HG03558 (cell line): ENCODE results near the gene C3orf20.
"Not testable (repeated sequence)": the region's sequence is repeated elsewhere in the genome, so short reads cannot be mapped to it uniquely, and the experiment has no call there.

Experiments used
- ATAC-seq: cut with Tn5 transposase; IDR thresholded peaks from one replicate; pipeline ENCODE4 v1.9.1; 2021; ENCODE audit warnings: moderate number of reproducible peaks; ENCODE audit not compliant: unreplicated experiment; ENCODE audit errors: extremely low read depth

C3orf20 gene

DNA sequence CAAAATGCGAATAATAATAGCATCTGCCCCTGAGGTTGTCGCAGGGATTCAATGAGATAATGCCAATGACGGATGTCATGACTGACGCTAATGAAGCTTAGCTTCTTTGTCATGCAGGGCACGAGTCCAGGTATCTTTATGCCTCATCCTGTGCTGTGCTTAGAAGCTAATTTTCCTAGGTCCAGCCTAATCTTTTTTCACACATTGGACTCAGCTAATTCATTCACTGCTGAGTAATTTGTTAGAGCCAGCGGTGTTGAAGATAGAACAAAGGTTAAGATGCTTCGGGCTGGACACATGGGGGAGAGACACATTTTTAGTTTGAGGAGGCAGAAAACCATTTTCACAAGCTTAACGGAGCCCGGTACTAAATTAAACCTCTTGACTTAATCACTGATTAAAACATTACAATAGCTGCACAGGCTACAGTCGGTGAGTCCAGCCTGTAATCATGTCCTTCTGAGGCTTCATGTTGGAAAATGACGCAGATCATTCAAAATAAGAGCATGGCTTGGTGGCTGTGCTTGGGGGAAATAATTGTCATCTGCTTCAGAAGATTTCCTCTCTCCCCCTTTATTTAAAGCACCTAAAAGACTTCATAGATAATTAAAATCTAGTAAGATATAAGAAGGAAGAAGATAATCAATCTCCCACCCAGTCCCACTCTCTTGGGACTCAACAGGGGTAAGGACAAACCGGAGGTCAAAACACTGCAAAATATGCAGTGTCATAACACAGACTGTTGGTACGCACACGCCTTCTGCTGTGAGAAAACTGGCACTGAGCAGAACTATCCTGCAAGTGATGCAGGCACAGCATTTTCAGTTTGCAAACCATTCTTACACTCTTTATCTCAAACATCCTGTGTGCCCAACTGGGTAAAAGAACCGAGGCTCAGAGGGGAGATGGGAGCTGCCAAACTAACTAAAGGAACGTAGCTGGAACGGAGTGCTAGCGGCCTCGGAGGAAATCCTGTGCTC, 26.7 kb upstream of the C3orf20 start:
- no peak for ATAC-seq

DNA sequence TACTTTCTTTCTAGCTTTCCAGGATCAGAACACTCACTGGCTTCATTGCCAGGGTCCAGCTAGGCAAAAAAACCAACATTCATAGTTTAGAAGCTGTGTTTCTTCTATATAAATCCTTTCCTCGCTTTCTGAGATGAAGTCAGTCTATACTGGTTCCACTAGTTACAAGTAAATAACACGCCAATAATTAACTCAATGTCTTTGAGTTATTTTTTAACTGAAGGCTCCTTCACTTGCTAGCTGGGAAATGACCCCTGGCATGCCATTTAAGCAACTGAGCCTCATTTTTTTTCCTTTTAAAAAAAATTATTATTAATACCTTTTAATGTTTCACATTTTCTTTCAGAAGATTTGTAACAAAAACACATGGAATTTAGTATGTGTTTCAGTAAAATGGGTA, 25.5 kb upstream of the C3orf20 start:
- no peak for ATAC-seq

DNA sequence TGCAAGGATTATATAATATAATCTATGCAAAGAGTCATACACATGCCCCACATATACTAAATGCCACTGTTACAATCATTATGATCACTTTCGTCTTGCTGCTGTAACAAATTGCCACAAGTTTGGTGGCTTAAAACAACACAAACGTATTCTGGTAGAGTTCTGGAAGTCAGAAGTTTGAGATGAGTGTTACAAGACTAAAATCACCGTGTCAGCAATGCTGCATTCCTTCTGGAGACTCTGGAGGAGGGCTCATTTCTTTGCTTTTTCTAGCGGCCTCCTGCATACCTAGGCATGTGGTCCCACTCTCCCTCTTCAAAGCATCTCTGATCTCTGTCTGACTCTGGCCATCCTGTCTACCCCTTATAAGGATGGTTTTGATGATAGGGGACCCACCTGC, 24.7 kb upstream of the C3orf20 start:
- no peak for ATAC-seq

DNA sequence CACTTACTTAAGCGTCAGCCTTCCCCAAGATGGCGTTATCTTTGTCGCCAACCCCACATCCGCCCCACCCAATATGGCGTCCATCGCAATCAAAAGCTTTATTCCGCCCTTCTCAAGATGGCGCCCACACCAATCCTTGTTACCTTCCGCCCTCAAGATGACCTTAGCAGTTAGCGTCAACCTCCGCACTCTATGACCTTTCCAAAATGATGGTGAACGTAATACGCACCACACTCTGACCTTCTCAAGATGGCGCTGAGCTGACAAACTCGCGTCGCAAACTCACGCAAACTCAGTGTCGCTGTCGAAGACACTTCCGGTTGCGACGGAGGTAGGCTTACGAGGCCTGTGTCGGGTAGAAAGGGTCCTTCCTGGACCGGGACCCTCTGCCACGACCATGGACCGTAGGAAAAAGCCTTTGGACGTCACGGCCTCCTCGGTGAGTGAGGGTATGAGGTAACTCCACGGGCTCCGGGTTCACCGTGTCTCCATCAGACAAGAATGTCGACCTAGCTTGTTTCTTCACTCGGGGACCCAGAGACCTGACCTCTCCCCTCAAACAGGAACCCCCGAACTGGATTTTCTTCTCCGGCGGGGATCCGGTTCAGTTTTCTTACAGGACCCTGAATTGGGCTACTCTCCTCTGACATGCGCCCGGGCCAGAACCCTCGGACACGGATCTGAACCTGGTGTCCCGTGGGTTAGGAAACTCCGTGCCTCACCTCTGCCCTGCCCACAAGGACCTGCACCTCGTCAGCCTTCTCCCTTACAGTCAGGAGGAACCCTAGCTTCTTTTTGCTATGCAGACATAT, 23.3 kb upstream of the C3orf20 start, which contains the start of gene CCDC174:
TSS of gene CCDC174 (plus strand) at position 323 of the 812 bp plus-strand sequence. CDS start at position 398, 75 bp downstream.
- peak; percentile 98 for ATAC-seq

DNA sequence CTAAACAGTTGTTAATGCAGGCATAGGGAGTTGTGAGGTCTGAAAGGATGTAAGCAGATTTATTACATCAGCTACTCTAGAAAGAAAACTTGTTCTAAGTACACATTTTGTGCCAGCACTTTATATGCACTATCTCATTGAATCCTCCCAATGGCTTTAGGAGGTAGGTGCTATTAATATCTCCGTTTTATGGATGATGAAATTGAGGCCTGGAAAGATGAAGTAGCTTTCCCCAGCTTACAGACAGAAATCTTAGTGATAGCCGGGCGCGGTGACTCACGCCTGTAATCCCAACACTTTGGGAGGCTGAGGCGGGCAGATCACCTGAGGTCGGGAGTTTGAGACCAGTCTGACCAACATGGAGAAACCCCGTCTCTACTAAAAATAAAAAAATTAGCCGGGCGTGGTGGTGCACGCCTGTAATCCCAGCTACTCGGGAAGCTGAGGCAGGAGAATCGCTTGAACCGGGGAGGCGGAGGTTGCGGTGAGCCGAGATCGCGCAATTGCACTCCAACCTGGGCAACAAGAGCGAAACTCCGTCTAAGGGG, 22.5 kb upstream of the C3orf20 start:
- not testable (repeated sequence) for ATAC-seq

DNA sequence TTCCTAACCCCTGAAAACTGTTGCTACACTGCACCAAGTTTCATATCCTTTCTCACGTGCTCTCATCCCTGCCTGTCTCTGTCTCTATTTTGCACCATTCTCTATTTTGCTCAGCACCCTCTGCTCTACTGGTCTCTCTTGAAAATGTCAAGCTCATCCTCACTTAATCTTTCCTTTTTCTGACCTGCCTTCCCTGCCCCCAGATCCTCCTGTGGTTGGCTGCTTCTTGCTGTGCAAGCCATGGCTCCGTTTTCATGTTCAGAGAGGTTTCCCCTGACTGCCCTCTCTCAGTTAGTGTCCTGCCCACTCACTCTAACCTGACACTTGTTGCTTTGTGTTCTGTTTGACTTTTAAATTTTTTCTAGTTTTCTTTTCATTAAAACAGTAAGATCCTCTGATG, 17.4 kb upstream of the C3orf20 start:
- ATAC-seq = no peak

DNA sequence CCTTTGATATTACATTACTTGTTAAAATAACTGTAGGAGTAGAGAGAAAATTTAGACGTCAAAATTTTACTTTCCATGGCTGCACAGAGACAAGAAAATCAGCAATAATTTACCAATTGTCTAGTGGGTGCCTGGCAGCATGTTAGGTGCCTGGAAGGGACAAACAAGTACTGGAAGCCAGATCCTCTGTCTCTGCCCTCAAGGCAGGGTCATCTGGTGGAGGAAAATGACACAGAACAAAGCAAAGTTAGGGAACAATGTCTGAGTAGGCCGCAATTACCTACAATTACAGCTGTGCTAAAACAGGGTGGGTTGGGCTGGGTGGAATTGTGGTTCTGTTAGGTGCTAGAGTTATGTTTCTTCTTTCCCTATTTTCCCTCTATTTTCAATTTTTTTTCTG, 16.0 kb upstream of the C3orf20 start:
- no peak for ATAC-seq

DNA sequence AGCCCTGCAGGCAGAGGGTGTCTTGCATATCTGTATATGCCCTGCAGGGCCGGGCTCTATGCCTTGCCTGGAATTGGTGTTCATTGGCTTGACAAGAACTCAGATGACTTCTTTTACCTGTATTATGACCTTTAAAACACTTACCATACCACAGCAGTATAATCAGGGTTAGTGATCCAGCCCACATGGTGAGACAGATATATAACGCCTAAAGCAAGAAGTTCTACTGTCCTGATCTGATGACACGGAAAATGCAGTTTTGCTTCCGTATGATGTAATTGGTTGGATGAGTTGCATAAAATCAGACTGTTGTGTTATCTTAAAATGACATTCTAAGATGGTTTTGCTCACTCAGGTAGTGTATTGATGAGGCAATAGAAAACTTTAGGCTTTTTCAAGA, 14.0 kb upstream of the C3orf20 start:
- no peak for ATAC-seq

DNA sequence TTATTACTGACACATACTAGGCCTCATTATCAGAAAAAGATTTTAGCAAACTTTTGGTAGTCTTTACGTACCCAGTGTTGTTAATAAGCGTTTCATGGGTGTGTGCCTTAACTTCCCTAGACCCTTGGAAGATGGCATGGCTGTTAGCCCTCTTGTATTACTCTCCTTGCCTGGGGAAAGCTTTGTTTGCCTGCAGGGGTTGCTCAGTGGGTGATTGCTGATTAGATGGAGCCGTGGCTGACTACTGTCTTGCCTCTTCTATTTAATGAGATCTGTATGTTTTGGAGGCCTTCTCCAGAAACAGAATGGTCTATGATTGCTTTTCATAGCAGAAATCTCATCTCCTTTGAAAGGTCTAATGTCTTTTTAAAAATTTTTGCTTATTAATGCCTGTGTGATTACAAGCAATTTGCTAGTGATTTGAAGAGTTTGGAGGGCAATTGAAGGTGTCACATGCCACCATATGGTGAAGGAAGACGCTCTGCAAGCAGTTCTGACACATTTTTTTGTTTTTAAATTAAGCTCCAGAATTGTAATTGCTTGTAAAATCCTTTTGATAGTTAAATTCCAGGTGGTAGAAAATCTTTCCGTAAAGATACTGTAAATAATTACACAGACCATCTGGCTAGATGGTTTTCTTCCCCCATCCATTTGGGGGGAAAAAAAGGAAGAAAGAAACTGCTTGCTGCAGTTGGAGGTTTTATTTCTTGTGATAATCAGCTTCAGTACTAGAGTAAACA, 11.4 kb upstream of the C3orf20 start:
- no peak for ATAC-seq

DNA sequence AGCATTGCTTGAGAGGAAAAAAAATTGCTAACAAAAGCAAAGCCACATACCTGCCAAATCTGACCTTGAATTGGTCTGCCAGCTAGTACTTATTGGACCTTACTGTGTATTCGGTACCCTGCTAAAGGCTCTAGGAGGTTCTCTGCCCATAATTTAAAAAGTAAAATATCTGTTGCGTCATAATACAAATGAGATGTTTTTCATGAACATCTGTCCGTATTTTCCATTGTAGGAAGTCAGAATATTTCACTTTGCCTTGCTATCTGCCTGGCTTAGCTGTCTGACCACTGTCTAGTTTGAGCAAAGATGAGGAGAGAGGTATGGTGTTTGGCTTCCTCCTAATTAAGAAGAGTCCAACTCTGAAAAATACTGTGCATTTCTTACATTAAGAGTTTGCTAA, 10.8 kb upstream of the C3orf20 start:
- no peak for ATAC-seq

DNA sequence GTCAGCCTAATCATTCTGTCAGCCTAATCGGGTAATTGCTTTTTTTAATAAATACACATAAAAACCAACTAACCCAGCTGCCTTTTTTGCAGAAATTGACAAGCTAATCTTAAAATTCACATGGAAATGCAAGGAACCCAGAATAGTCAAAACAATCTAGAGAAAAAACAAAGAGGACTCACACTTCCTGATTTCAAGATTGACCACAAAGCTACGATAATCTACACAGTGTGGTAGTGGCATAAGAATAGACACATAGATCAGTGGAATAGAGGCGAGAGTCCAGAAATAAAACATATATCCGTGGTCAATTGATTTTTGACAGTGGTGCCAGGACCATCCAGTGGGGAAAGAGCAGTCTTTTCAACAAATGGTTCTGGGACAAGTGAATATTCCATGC, 2.4 kb upstream of the C3orf20 start:
- ATAC-seq = no peak

DNA sequence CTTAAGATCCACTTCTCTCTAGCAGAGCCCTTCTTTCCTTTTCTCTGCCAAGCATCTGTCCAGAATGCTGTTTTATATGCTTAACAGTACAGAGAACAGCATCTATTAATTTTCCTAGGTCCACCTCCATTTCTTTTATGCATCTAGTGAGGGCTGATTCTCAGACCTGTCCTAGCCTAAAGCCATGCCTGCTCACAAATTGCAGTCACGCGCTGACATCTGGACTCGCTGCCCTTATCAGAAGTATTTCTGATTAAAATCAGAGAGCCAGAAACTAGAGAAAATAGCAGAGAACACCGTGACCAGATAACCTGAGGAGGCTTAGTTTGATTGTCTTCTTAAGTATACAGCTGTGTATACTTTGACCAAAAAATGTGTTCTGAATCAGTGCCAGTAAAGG, 1.9 kb downstream of the C3orf20 start:
- no peak for ATAC-seq

DNA sequence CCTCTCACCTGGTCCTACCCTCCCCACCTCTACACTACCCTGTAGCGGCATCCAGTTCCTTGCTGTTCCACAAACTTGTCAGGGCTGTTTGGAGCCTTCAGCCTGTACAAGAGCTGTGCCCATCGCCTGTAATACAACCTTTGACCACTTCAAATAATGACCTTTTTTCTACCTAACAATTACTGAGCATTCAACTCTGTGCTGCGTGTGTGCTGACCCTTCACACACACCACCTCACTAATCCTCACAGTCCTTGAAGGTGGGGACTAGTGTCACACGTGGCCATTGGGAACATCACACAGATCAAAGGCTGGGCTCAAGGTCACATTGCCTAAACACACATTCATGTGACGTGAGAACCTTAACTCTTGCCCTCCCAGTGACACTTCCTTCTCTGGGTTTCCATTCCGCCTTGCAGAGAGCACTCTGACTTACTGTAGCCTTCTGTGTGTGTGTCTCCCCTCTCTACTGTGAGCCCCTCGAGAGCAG, 3.1 kb downstream of the C3orf20 start:
- ATAC-seq = no peak

DNA sequence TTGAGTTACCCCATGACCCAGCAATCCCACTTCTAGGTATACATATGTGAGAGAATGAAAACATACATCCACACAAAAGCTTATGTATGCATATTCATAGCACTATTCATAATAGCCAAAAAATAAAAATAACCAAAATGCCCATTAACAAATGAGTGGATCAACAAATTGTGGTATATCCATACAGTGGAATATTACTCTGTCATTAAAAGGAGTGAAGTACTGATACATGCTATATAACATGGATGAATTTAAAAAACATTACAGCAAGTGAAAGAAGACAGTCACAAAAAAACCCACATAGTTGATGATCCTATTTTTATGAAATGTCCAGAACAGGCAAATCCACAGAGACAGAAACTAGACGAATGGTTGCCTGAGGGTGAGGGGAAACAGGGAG, 5.2 kb downstream of the C3orf20 start:
- no peak for ATAC-seq

DNA sequence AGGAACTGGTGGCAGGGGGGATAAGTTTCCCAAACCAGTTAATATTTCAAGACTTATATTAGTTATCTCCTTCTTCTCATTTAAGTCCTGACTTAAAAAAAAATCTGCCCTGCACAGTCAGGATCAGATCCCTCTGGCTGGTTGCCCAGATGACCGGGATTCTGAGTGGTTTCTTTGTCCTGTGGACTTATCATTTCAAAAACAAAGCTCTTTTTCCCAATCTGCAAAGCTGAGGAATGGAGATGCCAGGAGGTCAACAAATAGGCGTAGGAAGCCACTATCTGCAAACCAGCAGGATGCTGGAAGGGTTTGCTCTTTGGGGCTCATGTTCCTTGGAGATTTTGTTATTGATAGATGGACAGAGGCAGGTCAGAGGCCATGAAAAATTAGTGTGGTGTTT, 5.8 kb downstream of the C3orf20 start:
- no peak for ATAC-seq

DNA sequence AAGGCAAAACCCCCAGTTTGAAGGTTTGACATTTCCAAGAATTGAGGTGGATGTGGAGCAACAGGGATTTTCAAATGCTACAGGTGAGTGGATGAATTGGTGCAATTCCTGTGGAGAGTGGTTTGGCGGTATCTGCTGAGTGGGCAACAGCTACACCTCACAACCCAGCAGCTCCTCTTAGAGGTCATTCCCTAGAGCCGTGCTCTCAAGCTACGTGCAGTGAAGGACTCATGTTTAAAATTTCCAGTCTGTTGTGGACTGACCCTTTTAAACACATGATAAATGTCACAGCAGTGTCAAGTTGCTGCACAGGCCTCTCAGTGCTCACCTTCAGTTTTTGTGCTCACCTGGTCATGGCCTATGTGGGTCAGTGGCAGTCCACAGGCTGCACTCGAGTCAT, 9.5 kb downstream of the C3orf20 start:
- ATAC-seq = no peak

DNA sequence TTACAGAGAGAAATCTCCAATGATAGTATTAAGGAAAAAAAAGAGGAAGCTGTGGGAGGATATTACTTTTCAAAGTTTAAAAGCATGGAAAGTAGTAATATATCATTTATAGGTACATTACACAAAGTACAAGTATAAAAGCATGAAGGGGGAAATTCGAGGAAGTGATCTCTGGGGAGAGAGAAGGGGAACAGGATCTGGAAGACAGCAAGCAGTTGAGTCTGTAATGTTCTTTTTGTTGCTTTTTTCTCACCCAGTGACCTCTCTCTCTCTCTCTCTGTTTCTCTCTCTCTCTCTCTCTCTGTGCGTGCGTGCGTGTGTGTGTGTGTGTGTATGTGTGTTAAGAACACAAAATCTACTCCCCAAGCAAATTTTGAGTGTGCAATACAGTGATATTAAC, 10.2 kb downstream of the C3orf20 start:
- ATAC-seq = no peak

DNA sequence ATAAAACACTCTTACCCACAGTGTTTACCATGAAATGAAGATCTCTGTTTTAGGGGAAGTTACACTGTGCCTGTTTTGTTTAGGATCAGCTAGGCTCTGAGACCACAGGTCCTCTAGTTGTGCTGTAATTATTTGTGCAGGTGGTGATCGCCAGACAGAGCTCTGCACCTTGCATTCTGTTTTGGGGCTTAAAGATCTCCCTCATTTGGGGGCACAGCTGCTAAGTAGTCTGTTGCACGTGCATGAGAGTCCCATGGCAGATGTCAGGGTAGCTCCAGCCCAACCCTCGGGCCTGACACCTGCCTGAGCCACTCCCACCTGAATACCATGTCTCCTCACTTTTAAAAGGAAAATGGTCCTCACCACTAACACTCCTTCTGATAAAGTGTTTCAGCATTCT, 12.4 kb downstream of the C3orf20 start:
- ATAC-seq = no peak

DNA sequence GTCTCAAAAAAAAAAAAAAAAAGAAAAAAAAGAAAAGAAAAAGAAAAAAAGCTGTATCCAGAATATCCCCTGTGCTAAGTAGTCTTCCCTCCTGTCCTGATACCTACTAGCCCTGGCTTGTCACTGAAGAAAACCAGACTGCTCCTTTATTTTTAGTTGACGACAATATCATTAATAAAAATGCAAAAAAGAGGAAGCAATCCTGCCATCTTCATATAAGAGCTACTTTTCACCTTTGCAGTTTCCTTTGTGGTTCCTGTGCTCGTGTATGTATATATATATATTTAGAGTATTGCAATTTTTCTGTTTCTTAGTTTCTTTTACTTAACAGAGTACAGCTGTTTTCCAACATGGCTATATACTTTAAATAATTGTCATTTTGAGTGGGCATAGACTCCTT, 13.6 kb downstream of the C3orf20 start:
- ATAC-seq = no peak
